GM18511 (cell line): ENCODE results near the gene CYP27A1.
"Not testable (repeated sequence)": the region's sequence is repeated elsewhere in the genome, so short reads cannot be mapped to it uniquely, and the experiment has no call there.

Source experiments
- ATAC-seq: cut with Tn5 transposase; IDR thresholded peaks from one replicate; pipeline ENCODE4 v1.9.1; 2021; ENCODE audit warnings: mild to moderate bottlenecking, moderate library complexity; ENCODE audit not compliant: unreplicated experiment

CYP27A1 gene

GRCh38 chr2:218772759-218773158 lies 9.2 kb upstream of the CYP27A1 start:
- not testable (repeated sequence) for ATAC-seq

- no peak for ATAC-seq
These were observed 8.1 kb upstream of the CYP27A1 start for GRCh38 chr2:218773881-218774280.

GRCh38 chr2:218776488-218776887 lies 5.5 kb upstream of the CYP27A1 start:
- ATAC-seq: no peak

GRCh38 chr2:218777276-218777990 lies 4.5 kb upstream of the CYP27A1 start:
- ATAC-seq: no peak

- no peak for ATAC-seq
These were observed 1.9 kb upstream of the CYP27A1 start for GRCh38 chr2:218780046-218780445.

- ATAC-seq: no peak
These were observed 876 bp upstream of the CYP27A1 start for GRCh38 chr2:218780851-218781690.

GRCh38 chr2:218782528-218782844 lies 539 bp downstream of the CYP27A1 start:
- no peak for ATAC-seq

GRCh38 chr2:218783688-218784087 lies 1.7 kb downstream of the CYP27A1 start:
- no peak for ATAC-seq

GRCh38 chr2:218785103-218785502 lies 3.2 kb downstream of the CYP27A1 start:
- no peak for ATAC-seq

GRCh38 chr2:218786133-218786532 lies 4.2 kb downstream of the CYP27A1 start:
- ATAC-seq: no peak

GRCh38 chr2:218788529-218789255 lies 6.7 kb downstream of the CYP27A1 start:
- no peak for ATAC-seq

GRCh38 chr2:218792433-218792832 lies 10.5 kb downstream of the CYP27A1 start:
- ATAC-seq: no peak

GRCh38 chr2:218796691-218797090 lies 14.7 kb downstream of the CYP27A1 start:
- ATAC-seq: no peak

GRCh38 chr2:218798767-218799504 lies 17.0 kb downstream of the CYP27A1 start:
- no peak for ATAC-seq

GRCh38 chr2:218799990-218800389 lies 18.0 kb downstream of the CYP27A1 start:
- no peak for ATAC-seq

GRCh38 chr2:218802386-218802994 lies 20.5 kb downstream of the CYP27A1 start:
- ATAC-seq: no peak

GRCh38 chr2:218804817-218805216 lies 22.9 kb downstream of the CYP27A1 start:
- no peak for ATAC-seq

GRCh38 chr2:218805627-218806026 lies 23.7 kb downstream of the CYP27A1 start:
- ATAC-seq: no peak

GRCh38 chr2:218806346-218806978 lies 24.5 kb downstream of the CYP27A1 start:
- ATAC-seq: peak; percentile 60

GRCh38 chr2:218807626-218808025 lies 25.7 kb downstream of the CYP27A1 start:
- no peak for ATAC-seq
